Neural progenitor cell (in vitro differentiated cells): ENCODE results near the gene FGF11.

Source experiments
- EZH2 ChIP-seq: fragments of 200-600 bp; sonication (generic); IDR thresholded peaks from 2 replicates; pipeline ENCODE4 v1.6.1; 2017; ENCODE audit warnings: antibody characterized with exemption, mild to moderate bottlenecking, moderate library complexity
- EZH2phosphoT487 ChIP-seq: fragments of 200-600 bp; sonication (generic); IDR thresholded peaks from 2 replicates; pipeline ENCODE4 v1.6.1; 2017; ENCODE audit warnings: antibody characterized with exemption
- TF ChIP-seq, protein P1 (sequence below): fragments of 200-600 bp; sonication (generic); IDR thresholded peaks from 2 replicates; pipeline ENCODE4 v1.5.1; 2017; ENCODE audit warnings: antibody characterized with exemption, mild to moderate bottlenecking

DNA sequence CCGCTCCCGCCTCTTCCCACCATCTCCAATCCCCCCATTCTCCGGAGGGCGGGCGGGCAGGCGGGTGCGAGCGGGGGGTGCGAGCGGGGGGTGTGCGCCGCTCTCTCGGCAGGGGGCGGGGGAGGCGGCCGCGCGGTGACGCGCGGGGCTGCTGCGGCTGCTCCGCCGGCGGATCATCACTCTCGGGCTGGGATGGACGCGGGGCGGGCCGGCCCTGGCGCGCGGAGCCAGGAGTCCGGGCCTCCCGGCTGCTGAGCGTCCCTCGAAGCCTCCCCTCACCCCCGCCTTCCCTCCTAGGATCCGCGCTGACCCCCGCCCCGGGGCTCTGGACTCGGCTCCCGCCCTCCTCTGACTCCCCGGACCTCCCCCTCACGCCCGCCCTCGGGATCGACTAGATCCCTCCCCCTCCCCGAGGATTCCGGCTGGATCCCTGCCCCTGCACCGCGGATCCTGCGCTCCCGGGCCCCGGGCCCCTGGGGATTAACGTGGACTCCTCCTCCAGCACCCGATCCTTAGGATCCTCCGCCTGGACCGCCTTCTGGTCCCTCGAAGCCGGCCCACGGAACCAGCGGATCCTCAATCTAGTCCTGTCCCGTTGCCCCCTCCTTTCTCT lies 34.5 kb upstream of the FGF11 start:
- TF ChIP-seq, protein P1, sequence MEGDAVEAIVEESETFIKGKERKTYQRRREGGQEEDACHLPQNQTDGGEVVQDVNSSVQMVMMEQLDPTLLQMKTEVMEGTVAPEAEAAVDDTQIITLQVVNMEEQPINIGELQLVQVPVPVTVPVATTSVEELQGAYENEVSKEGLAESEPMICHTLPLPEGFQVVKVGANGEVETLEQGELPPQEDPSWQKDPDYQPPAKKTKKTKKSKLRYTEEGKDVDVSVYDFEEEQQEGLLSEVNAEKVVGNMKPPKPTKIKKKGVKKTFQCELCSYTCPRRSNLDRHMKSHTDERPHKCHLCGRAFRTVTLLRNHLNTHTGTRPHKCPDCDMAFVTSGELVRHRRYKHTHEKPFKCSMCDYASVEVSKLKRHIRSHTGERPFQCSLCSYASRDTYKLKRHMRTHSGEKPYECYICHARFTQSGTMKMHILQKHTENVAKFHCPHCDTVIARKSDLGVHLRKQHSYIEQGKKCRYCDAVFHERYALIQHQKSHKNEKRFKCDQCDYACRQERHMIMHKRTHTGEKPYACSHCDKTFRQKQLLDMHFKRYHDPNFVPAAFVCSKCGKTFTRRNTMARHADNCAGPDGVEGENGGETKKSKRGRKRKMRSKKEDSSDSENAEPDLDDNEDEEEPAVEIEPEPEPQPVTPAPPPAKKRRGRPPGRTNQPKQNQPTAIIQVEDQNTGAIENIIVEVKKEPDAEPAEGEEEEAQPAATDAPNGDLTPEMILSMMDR, result no peak
- TF ChIP-seq EZH2 (no peak), EZH2phosphoT487 (no peak)
